ENCODE results near the gene MNAT1. TPM values are rescaled to one million over a fixed set of nuclear protein-coding genes. Genes with fewer than 3 reads are reported as not detected.
A peak's percentile ranks its signal among the peaks of the same experiment; 100 is the strongest.

The MNAT1 gene
- total and polyA plus RNA-seq, 12 donors, result 13.9 to 35.3 (median 27.2) TPM

DNA sequence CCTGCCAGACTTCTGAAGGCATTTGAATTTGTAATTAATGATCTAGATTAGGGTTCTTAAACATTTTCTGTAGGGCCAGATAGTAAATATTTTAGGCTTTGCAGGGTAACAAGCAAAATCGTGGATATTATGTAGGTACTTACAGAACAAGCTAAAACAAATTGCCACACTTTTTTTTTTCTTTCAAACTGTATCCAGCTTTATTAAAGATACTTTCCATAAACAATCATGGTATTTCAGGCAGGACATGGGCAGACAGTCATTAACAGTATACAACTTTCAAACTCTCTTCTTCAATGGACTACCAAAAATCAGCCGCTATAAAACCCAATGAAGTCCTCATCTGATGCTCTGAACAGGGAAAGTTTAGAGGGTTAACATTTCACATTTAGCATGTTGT, 236.7 kb downstream of the MNAT1 start:
- no peak overlapping the region for H3K4me3 ChIP-seq
- H3K27ac ChIP-seq, result no peak overlapping the region
- TF ChIP-seq, protein P1, sequence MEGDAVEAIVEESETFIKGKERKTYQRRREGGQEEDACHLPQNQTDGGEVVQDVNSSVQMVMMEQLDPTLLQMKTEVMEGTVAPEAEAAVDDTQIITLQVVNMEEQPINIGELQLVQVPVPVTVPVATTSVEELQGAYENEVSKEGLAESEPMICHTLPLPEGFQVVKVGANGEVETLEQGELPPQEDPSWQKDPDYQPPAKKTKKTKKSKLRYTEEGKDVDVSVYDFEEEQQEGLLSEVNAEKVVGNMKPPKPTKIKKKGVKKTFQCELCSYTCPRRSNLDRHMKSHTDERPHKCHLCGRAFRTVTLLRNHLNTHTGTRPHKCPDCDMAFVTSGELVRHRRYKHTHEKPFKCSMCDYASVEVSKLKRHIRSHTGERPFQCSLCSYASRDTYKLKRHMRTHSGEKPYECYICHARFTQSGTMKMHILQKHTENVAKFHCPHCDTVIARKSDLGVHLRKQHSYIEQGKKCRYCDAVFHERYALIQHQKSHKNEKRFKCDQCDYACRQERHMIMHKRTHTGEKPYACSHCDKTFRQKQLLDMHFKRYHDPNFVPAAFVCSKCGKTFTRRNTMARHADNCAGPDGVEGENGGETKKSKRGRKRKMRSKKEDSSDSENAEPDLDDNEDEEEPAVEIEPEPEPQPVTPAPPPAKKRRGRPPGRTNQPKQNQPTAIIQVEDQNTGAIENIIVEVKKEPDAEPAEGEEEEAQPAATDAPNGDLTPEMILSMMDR (IDR thresholded peaks at IDR 0.05), result no peak
- 43 to 45% methylated on average over 2 of the region's 2 CpGs for WGBS, 2 donors
- H3K36me3 ChIP-seq, result peaks cover 0 to 47% (median 7%) of the 10 kb centered on the region in 9 donors
- no peak for DNase-seq
- no peaks in the 10 kb centered on the region for H3K27me3 ChIP-seq
- ATAC-seq, result no peak
- intact Hi-C loops (cut with DNase I), result no loop called here
- H3K4me1 ChIP-seq, result no peaks in the 10 kb centered on the region
- H3K9me3 ChIP-seq, result no peaks in the 10 kb centered on the region

DNA sequence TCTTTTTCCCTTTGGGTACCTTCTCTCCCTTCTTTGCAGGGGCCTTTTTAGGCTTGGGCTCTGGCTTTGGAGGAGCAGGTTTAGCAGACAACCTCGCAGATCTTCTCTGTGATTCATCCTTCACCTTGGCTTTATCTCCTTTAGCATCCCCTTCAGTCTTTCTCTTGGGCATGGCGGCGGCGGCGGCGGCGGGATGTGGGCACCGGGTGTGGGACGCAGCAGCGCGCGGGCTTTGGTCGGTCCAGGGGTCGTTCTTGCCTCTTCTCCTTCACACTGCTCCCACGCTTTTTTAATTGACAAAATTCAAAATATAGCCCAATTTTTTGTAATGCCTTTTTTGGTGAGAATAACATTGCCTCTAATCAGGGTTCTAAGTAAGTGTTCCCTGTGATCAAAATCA, 237.7 kb downstream of the MNAT1 start:
- no peak for DNase-seq
- intact Hi-C loops (cut with DNase I), result no loop called here
- no peak for ATAC-seq
- no peaks in the 10 kb centered on the region for H3K9me3 ChIP-seq
- no peak overlapping the region for H3K4me3 ChIP-seq
- H3K27me3 ChIP-seq, result no peaks in the 10 kb centered on the region
- no peak overlapping the region for H3K27ac ChIP-seq
- WGBS, 2 donors, result 98% methylated on average over 15 of the region's 15 CpGs
- TF ChIP-seq, protein P1 (IDR thresholded peaks at IDR 0.05), result no peak
- H3K4me1 ChIP-seq, result no peaks in the 10 kb centered on the region
- peaks cover 0 to 57% (median 7%) of the 10 kb centered on the region in 9 donors for H3K36me3 ChIP-seq

DNA sequence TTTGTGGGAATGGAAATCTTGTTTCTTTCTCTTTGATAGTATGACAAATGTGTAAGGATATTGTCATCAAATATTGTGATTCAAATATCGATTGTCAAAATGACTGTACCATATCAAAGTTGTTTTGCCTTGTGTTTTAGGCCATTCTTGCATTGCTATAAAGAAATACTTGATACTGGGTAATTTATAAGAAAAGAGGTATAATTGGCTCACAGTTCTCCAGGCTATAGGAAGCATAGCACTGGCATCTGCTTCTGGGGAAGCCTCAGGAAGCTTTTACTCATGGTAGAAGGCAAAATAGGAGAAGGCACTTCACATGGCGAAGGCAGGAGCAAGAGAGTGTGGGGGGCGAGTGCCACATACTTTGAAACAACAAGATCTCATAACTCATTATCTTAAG, 238.5 kb downstream of the MNAT1 start:
- H3K9me3 ChIP-seq, result no peaks in the 10 kb centered on the region
- H3K4me3 ChIP-seq, result no peak overlapping the region
- H3K27ac ChIP-seq, result no peak overlapping the region
- 98% methylated on average over 3 of the region's 3 CpGs for WGBS, 2 donors
- intact Hi-C loops (cut with DNase I), result no loop called here
- TF ChIP-seq, protein P1 (IDR thresholded peaks at IDR 0.05), result no peak
- no peaks in the 10 kb centered on the region for H3K27me3 ChIP-seq
- DNase-seq (no peak), ATAC-seq (no peak)
- peaks cover 0 to 6% (median 4%) of the 10 kb centered on the region in 9 donors for H3K4me1 ChIP-seq
- H3K36me3 ChIP-seq, result peaks cover 0 to 59% (median 7%) of the 10 kb centered on the region in 9 donors

DNA sequence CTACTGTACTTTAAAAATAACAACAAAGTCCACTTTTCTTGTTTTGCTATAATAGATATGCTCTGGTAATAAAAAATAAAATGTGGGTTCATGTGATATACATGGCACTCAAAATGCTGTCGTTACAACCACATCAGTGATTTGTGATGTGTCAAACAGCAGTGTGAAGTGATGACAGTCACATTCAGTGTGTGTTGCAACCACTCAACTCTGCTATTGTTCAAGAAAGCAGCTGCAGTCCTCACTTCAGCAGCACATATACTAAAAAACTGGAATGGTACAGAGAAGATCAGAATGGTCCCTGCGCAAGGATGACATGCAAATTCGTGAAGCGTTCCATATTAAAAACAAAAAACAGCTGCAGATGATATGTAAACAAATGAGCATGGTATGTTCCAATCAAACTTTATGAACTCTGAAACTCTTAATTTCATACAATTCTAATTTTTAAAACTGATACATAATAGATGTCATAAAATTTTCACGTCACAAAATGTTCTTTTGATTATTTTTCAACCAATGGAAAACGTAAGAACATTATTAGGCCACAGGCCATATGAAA, 239.6 kb downstream of the MNAT1 start:
- no peak overlapping the region for H3K27ac ChIP-seq
- H3K36me3 ChIP-seq, result peaks cover 0 to 59% (median 7%) of the 10 kb centered on the region in 9 donors
- DNase-seq (no peak), ATAC-seq (peak in 1 of 8 donors; percentile 44)
- no peak overlapping the region for H3K4me3 ChIP-seq
- no peaks in the 10 kb centered on the region for H3K27me3 ChIP-seq
- intact Hi-C loops (cut with DNase I), result no loop called here
- TF ChIP-seq, protein P1 (IDR thresholded peaks at IDR 0.05), result no peak
- WGBS, 2 donors, result 66 to 72% methylated on average over 6 of the region's 6 CpGs
- no peaks in the 10 kb centered on the region for H3K9me3 ChIP-seq
- H3K4me1 ChIP-seq, result peaks cover 0 to 17% (median 8%) of the 10 kb centered on the region in 9 donors

Measured in heart right ventricle (tissue), 16 donors.